Measurements from ENCODE around the gene TEX53. TPM values are rescaled to one million over a fixed set of nuclear protein-coding genes. Genes with fewer than 3 reads are reported as not detected.

The TEX53 gene
- total RNA-seq, 1 experiment from 2014 or later: not detected

DNA sequence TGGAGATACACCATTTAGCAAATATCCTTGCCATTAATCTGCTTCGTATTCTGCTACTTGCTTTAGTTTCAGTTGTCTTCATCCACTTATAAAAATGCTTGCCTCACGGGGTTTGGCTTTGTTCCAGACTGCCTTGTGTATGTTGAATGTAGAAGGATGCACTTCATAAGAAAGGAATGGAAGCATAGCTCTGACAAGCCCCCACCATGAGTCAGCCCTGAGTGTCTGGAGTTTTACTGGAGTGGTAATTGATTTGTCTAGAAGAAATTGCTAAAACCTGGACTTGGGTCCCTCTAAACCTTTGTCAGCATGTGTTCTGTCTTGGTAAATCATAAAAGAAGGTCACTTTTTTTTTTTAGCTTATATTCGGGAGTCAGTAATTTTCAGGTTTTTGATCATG is 19.8 kb upstream of the TEX53 start:
- no peak overlapping the region for H3K27ac Mint-ChIP-seq

DNA sequence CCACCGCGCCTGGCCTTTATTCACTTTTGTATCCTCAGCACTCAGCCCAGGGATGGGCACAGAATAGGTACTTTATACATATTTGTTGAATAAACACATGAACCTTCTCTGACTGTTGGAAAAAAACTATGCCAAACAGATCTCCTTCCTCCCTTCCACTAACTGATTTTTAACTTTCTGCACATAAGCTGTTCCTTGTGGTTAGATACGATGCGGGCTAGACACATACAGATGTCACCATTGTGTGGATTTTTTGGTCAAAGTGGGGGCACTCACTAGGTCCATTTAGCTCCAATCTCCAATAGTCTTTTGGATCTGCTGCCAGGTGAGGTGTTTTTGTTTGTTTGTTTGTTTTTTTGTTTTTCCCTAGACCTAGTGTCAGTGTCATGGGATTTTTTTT is 19.3 kb upstream of the TEX53 start:
- Mint-ChIP-seq H3K27me3 (ENCODE audit: low read depth) (peaks cover 13% of the 10 kb centered on the region), H3K4me3 (no peak overlapping the region), H3K4me1 (peaks cover 6% of the 10 kb centered on the region; the same call in 1 of the 2 replicates), H3K9me3 (no peaks in the 10 kb centered on the region), H3K27ac (no peak overlapping the region), H3K36me3 (no peaks in the 10 kb centered on the region)
- ChIA-PET POLR2A (no interaction called here), CTCF (interaction anchor here (1.8 kb wide), 1 partner anchor 23 kb away, joined by 5 read pairs; no protein-coding TSS in a partner anchor)
- TF ChIP-seq OVOL2 (CRISPR knock-in tag; IDR thresholded peaks at IDR 0.05; ENCODE audit: borderline replicate concordance): no peak
- no peak for TF ChIP-seq SMAD4 (CRISPR knock-in tag; IDR thresholded peaks at IDR 0.05)
- TF ChIP-seq RELA (CRISPR knock-in tag; IDR thresholded peaks at IDR 0.05; ENCODE audit: borderline replicate concordance): no peak
- TF ChIP-seq ZNF232 (CRISPR knock-in tag; IDR thresholded peaks at IDR 0.05): no peak
- no peak for TF ChIP-seq TEAD1 (CRISPR knock-in tag; IDR thresholded peaks at IDR 0.05)
- TF ChIP-seq TCF7 (CRISPR knock-in tag; IDR thresholded peaks at IDR 0.05; ENCODE audit: low read depth): no peak
- TF ChIP-seq CBFB (CRISPR knock-in tag; IDR thresholded peaks at IDR 0.05; ENCODE audit: low read depth): no peak
- TF ChIP-seq, protein P1, sequence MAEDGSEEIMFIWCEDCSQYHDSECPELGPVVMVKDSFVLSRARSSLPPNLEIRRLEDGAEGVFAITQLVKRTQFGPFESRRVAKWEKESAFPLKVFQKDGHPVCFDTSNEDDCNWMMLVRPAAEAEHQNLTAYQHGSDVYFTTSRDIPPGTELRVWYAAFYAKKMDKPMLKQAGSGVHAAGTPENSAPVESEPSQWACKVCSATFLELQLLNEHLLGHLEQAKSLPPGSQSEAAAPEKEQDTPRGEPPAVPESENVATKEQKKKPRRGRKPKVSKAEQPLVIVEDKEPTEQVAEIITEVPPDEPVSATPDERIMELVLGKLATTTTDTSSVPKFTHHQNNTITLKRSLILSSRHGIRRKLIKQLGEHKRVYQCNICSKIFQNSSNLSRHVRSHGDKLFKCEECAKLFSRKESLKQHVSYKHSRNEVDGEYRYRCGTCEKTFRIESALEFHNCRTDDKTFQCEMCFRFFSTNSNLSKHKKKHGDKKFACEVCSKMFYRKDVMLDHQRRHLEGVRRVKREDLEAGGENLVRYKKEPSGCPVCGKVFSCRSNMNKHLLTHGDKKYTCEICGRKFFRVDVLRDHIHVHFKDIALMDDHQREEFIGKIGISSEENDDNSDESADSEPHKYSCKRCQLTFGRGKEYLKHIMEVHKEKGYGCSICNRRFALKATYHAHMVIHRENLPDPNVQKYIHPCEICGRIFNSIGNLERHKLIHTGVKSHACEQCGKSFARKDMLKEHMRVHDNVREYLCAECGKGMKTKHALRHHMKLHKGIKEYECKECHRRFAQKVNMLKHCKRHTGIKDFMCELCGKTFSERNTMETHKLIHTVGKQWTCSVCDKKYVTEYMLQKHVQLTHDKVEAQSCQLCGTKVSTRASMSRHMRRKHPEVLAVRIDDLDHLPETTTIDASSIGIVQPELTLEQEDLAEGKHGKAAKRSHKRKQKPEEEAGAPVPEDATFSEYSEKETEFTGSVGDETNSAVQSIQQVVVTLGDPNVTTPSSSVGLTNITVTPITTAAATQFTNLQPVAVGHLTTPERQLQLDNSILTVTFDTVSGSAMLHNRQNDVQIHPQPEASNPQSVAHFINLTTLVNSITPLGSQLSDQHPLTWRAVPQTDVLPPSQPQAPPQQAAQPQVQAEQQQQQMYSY (CRISPR knock-in tag; IDR thresholded peaks at IDR 0.05): no peak
- TF ChIP-seq, protein P2, sequence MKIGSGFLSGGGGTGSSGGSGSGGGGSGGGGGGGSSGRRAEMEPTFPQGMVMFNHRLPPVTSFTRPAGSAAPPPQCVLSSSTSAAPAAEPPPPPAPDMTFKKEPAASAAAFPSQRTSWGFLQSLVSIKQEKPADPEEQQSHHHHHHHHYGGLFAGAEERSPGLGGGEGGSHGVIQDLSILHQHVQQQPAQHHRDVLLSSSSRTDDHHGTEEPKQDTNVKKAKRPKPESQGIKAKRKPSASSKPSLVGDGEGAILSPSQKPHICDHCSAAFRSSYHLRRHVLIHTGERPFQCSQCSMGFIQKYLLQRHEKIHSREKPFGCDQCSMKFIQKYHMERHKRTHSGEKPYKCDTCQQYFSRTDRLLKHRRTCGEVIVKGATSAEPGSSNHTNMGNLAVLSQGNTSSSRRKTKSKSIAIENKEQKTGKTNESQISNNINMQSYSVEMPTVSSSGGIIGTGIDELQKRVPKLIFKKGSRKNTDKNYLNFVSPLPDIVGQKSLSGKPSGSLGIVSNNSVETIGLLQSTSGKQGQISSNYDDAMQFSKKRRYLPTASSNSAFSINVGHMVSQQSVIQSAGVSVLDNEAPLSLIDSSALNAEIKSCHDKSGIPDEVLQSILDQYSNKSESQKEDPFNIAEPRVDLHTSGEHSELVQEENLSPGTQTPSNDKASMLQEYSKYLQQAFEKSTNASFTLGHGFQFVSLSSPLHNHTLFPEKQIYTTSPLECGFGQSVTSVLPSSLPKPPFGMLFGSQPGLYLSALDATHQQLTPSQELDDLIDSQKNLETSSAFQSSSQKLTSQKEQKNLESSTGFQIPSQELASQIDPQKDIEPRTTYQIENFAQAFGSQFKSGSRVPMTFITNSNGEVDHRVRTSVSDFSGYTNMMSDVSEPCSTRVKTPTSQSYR (CRISPR knock-in tag; IDR thresholded peaks at IDR 0.05): no peak
- TF ChIP-seq, protein P3, sequence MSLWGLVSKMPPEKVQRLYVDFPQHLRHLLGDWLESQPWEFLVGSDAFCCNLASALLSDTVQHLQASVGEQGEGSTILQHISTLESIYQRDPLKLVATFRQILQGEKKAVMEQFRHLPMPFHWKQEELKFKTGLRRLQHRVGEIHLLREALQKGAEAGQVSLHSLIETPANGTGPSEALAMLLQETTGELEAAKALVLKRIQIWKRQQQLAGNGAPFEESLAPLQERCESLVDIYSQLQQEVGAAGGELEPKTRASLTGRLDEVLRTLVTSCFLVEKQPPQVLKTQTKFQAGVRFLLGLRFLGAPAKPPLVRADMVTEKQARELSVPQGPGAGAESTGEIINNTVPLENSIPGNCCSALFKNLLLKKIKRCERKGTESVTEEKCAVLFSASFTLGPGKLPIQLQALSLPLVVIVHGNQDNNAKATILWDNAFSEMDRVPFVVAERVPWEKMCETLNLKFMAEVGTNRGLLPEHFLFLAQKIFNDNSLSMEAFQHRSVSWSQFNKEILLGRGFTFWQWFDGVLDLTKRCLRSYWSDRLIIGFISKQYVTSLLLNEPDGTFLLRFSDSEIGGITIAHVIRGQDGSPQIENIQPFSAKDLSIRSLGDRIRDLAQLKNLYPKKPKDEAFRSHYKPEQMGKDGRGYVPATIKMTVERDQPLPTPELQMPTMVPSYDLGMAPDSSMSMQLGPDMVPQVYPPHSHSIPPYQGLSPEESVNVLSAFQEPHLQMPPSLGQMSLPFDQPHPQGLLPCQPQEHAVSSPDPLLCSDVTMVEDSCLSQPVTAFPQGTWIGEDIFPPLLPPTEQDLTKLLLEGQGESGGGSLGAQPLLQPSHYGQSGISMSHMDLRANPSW (CRISPR knock-in tag; conservative IDR thresholded peaks at IDR 0.05; ENCODE audit: low read depth): no peak
- no peak for TF ChIP-seq FOXJ3 (CRISPR knock-in tag; IDR thresholded peaks at IDR 0.05; ENCODE audit: borderline replicate concordance)
- TF ChIP-seq, protein P4, sequence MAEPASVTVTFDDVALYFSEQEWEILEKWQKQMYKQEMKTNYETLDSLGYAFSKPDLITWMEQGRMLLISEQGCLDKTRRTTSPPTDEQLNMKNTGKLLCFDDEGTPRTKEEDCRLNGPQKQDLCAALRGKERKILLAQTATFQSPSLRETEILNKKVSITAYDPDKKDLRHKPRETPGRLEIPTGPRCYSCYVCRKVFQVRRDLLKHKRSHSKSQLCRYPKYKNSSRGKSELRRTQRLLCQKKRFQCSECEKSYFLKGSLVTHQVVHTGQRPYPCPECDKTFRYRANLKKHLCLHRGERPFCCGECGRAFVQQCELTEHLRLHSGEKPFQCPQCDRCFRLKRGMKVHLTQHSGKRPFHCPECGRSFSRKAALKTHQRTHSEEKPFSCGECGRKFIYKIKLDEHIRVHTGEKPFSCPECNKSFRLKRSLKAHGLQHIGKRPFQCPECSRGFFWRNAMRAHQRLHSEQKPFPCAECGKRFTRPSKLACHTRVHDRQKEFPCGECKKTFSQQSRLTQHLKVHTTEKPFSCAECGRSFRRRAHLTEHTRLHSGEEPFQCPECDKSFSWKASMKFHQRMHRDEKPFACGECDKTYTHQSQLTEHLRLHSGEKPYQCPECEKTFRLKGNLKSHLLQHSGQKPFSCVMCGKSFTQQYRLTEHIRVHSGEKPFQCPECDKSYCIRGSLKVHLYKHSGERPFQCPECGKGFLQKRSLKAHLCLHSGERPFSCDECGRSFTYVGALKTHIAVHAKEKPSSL (CRISPR knock-in tag; conservative IDR thresholded peaks at IDR 0.05): no peak
- ATAC-seq (no peak), DNase-seq (ENCODE audit: low spot score) (no peak)

More for the DNA sequence above, 19.8 kb upstream of the TEX53 start:
- ChIA-PET POLR2A (no interaction called here), CTCF (interaction anchor here (0.6 to 1.8 kb wide), 3 partner anchors 24 to 230 kb away, joined by 3 to 5 read pairs (median 4); no protein-coding TSS in a partner anchor)
- ATAC-seq (no peak), DNase-seq (ENCODE audit: low spot score) (no peak)
- Mint-ChIP-seq H3K36me3 (no peaks in the 10 kb centered on the region), H3K4me1 (peaks cover 6% of the 10 kb centered on the region; the same call in 1 of the 2 replicates), H3K4me3 (no peak overlapping the region), H3K9me3 (no peaks in the 10 kb centered on the region), H3K27me3 (ENCODE audit: low read depth) (peaks cover 13% of the 10 kb centered on the region)
- no peak for TF ChIP-seq CREB1 (CRISPR knock-in tag; IDR thresholded peaks at IDR 0.05)
- TF ChIP-seq, protein P5, sequence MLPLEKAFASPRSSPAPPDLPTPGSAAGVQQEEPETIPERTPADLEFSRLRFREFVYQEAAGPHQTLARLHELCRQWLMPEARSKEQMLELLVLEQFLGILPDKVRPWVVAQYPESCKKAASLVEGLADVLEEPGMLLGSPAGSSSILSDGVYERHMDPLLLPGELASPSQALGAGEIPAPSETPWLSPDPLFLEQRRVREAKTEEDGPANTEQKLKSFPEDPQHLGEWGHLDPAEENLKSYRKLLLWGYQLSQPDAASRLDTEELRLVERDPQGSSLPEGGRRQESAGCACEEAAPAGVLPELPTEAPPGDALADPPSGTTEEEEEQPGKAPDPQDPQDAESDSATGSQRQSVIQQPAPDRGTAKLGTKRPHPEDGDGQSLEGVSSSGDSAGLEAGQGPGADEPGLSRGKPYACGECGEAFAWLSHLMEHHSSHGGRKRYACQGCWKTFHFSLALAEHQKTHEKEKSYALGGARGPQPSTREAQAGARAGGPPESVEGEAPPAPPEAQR (CRISPR knock-in tag; IDR thresholded peaks at IDR 0.05): no peak
- no peak for TF ChIP-seq TP53 (CRISPR knock-in tag; IDR thresholded peaks at IDR 0.05)
- no peak for TF ChIP-seq TCF7 (CRISPR knock-in tag; IDR thresholded peaks at IDR 0.05; ENCODE audit: low read depth)
- no peak for TF ChIP-seq GRHL2 (CRISPR knock-in tag; IDR thresholded peaks at IDR 0.05; ENCODE audit: insufficient replicate concordance, severe bottlenecking)
- TF ChIP-seq, protein P6, sequence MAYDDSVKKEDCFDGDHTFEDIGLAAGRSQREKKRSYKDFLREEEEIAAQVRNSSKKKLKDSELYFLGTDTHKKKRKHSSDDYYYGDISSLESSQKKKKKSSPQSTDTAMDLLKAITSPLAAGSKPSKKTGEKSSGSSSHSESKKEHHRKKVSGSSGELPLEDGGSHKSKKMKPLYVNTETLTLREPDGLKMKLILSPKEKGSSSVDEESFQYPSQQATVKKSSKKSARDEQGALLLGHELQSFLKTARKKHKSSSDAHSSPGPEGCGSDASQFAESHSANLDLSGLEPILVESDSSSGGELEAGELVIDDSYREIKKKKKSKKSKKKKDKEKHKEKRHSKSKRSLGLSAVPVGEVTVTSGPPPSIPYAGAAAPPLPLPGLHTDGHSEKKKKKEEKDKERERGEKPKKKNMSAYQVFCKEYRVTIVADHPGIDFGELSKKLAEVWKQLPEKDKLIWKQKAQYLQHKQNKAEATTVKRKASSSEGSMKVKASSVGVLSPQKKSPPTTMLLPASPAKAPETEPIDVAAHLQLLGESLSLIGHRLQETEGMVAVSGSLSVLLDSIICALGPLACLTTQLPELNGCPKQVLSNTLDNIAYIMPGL (CRISPR knock-in tag; IDR thresholded peaks at IDR 0.05): no peak

All from WTC11 (cell line).